Fibroblast of peridontal ligament (primary cell): ENCODE measurements around the gene SYT1.
"Not testable (repeated sequence)": the region's sequence is repeated elsewhere in the genome, so short reads cannot be mapped to it uniquely, and the experiment has no call there.

Experiments used
- DNase-seq: peaks from one replicate; pipeline ENCODE4 v3.0.0-alpha.2; 2010; ENCODE audit errors: extremely low read depth

The SYT1 gene

DNA sequence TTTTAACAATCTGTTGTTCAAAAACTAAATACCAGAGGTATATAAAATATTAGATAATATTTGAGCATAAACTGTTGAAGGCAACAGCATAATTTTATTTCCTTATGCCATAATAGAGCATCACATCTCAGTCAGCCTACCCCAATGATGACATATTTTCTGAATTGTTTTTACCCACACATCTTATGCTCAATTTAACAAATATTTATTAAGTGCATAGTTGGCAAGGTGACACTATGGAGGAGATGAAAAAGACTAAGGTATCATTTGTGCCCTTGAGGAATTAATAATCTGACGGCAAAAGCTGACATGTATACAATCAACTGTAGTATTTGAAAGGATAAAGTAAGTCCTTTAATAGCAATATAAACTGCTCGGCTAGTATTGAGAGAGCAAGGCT is 102.4 kb downstream of the SYT1 start:
- no peak for DNase-seq

DNA sequence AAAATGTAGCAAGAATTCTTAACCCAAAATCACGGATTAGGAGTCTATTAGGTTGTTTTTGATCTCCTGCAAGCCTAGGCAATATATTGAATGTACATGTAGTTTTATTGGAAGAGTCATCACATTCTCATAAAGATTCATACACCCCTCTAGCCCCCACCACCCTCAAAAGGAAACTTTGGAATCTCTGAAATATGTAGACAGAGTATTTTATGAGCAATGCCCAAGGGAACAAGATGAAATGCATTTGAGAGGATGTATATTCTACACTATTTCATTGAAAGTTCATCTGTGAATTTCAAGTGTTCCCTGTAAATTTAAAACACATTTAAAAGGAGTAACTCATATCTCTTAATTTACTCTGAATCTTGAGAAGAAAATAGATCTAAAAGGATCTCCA is 103.7 kb downstream of the SYT1 start:
- DNase-seq, result no peak

- DNase-seq, result no peak
These were observed 105.5 kb downstream of the SYT1 start for GRCh38 chr12:78970041-78970440.

DNA sequence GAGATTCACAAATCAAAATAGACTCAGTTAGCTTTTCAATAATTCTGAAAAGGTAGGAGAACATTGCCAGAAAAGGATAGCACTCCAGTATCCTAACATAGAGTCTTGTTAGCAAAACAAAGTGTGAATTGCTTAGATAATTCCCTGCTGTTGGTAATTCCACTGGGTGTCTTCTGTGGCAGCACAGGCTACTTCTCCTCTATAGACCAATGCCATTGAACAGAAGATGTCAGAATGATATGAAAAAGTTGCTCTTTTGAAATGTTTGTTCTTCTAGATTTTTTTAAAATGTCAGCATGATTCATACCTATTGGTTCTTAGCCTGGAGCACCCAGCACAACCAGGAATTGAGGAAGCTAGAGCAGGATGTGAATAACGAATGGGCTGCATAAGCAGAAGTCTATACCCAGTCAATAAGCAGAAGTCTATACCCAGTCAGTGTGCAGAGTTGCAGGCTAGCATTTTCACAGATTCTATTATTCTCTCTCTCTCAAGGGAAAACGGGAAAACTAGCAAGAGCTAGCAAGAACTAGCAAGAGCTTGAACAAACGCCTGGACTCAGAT is 112.8 kb downstream of the SYT1 start:
- DNase-seq, result no peak

GRCh38 chr12:78994168-78994791 is 129.7 kb downstream of the SYT1 start:
- no peak for DNase-seq

- peak; percentile 68 for DNase-seq
These were observed 135.9 kb downstream of the SYT1 start for GRCh38 chr12:79000501-79000900.

DNA sequence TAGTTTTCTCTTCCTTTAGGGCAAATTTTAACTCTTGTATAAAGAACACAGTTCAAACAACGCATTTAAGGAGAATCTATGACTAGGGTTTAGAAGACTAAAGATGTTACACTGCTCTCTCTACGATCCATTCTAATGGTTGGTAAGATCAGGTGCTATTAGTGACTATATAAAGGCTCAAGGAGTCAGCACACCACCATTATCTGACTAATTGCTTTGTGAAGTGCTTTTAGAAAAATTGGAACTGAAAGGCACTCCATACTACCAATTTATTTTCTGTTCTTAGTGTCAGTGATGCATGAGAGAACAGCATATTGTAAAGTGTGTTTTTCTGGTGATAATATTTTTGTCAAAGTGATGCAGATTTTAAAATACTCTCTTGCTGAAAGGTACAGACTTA is 136.8 kb downstream of the SYT1 start:
- no peak for DNase-seq

DNA sequence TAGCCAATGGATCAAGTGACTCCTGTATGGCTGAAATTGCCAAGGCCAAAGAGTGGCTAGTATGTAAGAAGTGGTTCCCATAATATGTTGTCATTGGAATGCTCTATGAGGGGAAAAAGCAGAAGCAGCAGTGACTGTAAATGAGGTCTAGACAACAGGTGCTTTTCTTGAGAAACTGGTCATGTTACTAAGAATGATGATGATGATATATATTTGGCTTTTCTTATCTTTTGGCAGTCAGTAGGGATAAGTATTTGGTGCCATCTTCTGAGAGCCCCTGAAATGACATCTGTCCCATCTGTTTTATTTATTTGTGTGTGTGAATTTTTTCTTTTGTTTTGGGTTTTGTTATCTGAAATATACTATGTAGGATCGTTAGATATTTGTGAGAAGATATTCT is 141.7 kb downstream of the SYT1 start:
- DNase-seq, result peak; percentile 44

- DNase-seq, result no peak
These were observed 144.0 kb downstream of the SYT1 start for GRCh38 chr12:79008591-79008990.

DNA sequence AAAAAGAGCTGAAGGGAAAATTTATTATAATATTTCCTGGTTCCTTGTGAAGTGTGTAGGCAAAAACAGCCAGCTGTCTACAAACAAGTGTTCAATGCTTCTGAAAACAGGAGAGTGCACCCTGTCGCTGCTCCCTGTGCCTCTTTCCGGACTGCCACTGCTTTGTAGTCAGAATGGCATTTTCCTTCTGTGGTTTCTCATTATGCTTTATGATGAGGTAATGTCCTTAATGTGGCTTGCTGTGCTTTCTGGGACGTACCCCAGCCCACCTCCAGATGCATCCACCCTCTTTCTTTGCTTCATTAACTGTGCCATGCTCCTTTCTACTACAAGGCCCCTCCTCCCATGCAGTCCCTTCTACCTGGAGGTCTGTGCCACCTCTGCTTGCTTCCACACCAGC is 148.1 kb downstream of the SYT1 start:
- DNase-seq, result no peak

DNA sequence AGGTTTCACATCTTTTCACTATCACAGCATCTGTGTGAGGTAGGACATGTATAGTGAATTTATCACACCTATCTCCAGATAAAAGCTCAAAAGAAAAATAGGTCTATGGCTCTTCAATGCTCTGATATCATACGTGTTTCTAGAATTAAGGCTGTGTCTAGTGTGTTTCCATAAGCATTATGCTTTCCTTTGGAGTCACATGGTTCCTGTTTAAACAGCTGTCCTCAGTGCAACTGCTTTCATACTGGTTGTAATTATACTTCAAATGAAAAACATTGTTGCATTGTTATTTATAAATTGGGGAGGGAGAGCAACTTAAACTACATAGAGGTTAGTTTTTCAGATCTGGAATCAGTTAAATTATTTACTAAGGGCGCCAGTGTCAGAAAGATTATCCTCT is 151.6 kb downstream of the SYT1 start:
- DNase-seq, result peak; percentile 44

DNA sequence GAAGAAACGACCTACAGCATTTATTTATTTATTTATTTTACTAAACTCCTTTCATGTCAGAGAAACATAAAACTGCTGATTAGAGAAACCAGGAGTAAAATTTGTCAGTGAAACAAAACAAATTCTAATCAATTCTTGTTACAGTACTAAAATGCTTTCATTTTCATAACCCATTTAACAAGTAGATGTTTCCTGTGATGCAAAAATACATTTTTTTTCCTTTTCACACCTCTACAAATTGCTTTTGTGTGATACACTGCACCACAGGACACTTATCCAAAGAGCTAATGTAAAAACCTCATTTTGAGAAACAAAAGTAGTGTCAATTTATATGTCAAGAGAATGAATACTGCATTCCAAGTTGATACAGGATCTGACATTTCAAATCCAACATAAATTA is 155.1 kb downstream of the SYT1 start:
- no peak for DNase-seq

DNA sequence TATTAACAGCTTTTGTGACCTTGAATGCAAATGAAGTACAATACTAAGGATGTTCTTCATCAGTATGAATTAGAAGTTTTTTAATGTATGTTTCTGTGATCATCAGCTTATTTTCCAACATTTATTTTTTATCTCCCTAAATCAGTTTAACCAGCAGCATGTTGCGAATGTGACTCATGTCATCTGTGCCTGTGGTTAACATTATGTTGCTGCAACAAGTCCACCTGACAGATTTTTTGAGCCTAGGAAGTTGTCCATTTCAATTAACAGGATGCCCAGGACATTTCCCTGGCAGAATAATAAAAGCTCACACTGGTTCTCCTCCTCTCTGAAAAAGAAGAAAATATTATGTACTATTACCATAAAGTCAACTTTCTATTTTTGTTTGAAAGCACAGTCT is 155.5 kb downstream of the SYT1 start:
- DNase-seq, result no peak

- DNase-seq, result no peak
These were observed 156.4 kb downstream of the SYT1 start for GRCh38 chr12:79021021-79021420.

DNA sequence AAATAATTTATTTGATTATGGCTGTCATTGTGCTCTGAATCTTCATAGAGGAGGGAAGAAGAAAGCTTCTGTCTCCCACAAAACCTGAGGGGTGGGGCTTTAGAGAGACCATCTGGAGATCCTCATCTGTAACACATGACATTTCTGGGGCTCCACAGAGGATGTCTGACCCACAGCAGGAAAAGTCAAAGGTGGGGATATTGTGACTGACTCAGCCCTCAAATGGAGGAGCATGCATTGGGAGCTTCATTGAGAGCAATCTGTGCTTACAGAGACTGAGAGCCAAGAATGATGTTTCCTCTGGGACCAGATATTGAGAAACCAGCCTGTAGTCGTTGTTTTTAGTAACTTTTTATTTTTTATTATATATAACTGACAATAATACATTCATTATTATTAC is 158.7 kb downstream of the SYT1 start:
- DNase-seq, result no peak

- DNase-seq, result peak; percentile 22
These were observed 159.2 kb downstream of the SYT1 start for GRCh38 chr12:79023784-79024183.

DNA sequence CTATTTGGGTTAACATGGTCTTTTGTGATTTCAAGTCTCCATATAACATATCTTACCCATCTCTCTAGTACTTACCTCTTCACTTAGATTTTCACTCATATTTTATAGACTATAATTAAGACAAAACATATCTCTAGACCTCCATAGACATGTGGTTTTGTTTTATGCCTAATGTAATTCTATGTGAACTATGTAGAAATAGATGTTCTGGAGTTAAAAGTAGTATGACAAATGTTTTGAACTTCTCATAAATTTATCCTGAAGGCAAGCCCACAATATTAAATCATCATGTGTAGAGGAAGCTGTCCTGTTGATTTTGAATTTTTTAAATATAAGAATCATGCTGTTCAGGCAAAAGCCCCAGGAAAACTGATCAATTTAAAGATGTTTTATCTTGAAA is 169.2 kb downstream of the SYT1 start:
- peak; percentile 12 for DNase-seq

GRCh38 chr12:79044748-79045147 is 180.2 kb downstream of the SYT1 start:
- DNase-seq, result not testable (repeated sequence)

DNA sequence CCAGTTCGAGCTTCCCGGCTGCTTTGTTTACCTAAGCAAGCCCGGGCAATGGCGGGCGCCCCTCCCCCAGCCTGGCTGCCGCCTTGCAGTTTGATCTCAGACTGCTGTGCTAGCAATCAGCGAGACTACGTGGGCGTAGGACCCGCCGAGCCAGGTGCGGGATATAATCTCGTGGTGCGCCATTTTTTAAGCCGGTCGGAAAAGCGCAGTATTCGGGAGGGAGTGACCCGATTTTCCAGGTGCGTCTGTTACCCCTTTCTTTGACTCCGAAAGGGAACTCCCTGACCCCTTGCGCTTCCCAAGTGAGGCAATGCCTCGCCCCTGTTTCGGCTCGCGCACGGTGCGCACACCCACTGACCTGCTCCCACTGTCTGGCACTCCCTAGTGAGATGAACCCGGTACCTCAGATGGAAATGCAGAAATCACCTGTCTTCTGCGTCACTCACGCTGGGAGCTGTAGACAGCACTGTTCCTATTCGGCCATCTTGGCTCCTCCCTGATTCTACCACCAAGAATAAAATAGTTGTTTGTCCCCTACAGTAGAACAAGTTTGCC is 180.7 kb downstream of the SYT1 start:
- not testable (repeated sequence) for DNase-seq

GRCh38 chr12:79046021-79046420 is 181.4 kb downstream of the SYT1 start:
- no peak for DNase-seq

GRCh38 chr12:79048962-79049361 is 184.4 kb downstream of the SYT1 start:
- no peak for DNase-seq

DNA sequence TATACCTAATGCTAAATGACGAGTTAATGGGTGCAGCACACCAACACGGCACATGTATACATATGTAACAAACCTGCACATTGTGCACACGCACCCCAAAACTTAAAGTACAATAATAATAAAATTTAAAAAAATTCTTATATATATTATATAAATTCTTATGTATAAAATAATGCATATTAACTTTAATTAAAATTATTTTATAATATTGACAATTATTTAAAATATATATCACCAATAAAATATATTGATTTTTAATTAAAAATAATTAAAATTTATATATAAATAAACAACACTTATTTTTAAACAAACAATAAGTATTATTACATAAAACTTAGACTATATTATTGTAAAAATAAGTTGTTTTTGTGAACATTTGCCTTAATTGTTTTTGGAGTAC is 188.8 kb downstream of the SYT1 start:
- DNase-seq, result no peak

GRCh38 chr12:79055926-79056674 is 191.5 kb downstream of the SYT1 start:
- DNase-seq, result peak; percentile 19
